Hematopoietic multipotent progenitor cell treated with erythropoietin and hydrocortisone succinate and interleukin-3 and kit ligand, for 6 days (in vitro differentiated cells): ENCODE results near the gene MAPKBP1.

Experiments
- DNase-seq: peaks from one replicate; pipeline ENCODE4 v3.0.0-alpha.2; 2015

MAPKBP1 gene

DNA sequence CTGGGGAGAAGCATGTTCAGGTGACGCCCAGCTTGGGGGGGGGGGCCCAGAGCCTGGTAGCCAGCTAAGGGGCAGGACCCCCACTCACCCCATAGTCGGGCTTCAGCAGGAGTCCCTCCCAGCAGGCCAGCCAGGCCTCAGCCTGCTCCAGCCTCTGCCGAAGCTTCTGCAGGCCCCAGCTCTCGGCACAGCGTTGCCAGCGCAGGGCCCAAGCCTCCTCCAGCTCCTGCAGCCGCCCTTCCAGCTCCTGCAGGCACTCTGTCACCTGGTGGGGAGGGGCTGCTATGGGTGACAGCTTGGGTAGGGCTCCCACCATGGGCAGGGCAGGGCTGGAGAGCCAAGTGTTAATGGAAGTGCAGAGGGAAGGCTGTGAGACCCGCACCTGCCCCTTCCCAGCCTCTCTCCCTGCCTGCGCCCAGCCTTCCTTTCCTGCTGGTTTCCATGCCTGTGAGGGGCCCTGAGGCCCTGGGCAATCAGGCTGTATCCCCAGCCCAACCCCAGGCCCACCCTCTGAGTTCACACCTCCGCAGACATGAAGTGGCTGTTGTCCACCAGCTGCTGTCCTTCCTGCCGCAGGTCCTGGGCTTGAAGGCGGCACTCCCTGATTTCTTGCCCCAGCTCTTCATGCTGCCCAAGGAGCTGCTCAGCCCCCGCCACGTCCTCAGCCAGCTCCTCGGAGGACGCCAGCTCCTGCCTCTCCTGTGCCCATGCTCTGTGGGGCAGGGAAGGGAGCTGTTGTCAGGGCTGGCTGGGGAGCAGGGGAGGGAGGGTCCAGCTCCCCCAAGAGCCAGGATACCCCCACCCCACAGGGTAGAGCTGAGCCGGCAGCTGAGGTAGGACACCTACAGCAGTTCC, 78.7 kb downstream of the MAPKBP1 start:
- DNase-seq, result no peak

DNA sequence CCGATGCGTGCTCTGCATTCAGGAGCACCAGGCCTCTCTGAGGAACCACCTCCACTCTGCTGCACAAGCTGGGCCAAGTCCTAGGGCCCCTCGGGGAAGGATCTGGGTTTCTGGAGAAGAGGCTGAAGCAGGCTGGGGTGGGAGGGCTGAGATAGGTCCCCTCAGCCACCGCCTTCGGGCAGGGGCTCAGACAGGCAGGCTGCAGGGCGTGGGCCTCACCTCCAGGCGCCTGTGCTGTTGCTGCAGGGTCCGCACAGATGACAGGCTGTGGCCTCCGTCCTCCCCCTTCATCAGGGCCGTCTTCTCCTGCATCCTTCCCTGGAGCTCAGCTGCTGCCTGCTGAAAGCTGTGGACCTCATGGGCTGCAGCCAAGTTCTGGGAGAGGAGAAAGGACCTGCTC, 79.5 kb downstream of the MAPKBP1 start:
- no peak for DNase-seq

DNA sequence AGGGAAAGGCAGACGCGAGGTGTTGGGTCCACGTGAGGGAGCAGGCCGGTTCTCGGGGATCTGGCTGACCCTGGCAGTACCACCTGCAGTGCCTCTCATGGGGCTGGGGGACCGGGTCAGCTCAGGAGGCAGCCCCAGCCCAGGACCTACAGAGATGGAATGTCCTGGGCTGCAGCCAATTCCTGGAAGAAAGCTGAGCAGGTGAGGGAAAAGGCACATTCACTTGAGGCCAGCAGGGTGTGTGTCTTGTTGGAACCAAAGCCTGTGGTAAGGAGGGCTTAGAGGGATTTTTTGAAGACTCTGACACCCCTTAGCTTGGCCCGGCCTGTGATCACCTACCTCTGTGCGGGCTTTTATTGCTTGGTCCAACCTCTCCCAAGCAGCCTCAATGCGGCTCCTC, 80.2 kb downstream of the MAPKBP1 start:
- DNase-seq, result no peak

DNA sequence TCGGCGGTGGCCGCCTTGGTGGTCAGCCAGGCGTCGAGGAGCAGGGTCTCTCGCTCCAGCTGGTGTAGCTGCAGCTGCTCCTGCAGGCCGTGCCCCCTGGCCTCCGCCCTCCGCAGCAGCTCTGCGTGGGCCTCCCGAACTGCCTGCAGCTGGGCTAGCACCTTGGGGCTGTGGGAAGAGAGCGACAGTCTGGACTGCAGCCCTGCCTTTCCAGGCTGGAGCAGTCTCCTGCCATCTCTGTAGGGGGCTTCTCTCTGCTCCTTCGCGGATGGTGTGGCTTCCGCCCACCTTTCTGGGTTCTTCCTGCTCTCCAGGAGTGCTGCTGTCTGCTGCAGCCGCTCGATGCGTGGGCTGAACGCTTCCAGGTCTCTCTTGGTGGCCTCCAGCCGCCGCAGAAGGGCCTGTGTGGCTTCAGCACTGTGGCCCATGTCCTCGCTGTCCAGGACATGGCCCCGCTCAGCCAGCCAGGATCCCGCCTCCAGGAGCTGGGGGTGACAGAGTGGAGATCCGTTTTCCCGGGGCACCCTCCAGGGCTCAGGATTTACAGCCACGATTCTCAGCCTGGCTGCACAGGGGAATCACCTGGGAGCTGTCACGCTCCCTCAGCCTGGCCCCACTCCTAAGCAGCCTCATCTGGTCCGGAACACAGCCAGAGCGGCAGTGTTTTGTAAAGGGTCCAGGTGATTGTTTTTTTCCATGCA, 81.1 kb downstream of the MAPKBP1 start:
- no peak for DNase-seq

DNA sequence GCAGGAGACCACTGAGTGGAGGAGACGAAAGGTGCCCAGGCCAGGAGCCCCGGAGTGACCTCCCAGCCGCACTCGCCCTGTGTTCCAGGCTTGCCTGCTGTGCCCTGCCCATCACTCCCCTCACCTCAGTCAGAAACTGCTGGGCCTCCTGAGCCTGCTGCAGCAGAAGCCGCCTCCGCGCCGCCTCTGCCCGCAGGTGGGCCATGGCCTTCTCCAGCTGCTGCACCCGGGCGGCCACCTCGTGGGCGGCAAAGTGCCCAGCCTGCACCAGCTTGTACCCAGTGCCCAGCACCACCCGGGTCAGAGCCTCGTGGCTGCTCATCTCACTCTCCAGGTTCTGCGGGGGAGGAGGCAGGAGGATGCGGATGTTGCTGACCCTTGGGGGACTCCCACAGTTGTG, 82.0 kb downstream of the MAPKBP1 start:
- no peak for DNase-seq

DNA sequence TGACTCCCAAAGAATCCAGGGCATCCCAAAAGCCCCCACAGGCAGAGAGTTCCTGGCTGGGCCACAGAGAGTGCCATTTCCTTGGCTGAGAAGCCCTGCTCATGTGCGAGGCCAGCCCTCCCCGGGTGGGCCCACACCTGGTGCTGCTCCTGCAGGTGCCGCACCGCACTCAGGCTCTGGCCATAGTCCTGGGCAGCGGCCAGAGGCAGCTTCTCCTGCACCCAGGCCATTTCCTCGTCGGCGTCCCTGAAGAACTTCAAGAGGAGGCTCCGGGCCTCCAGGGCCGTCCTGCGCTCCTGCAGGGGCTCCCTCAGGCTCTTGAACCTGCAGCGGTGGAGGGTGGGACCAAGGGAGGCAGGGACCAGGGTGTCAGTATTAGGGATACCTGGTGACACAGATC, 82.4 kb downstream of the MAPKBP1 start:
- no peak for DNase-seq

DNA sequence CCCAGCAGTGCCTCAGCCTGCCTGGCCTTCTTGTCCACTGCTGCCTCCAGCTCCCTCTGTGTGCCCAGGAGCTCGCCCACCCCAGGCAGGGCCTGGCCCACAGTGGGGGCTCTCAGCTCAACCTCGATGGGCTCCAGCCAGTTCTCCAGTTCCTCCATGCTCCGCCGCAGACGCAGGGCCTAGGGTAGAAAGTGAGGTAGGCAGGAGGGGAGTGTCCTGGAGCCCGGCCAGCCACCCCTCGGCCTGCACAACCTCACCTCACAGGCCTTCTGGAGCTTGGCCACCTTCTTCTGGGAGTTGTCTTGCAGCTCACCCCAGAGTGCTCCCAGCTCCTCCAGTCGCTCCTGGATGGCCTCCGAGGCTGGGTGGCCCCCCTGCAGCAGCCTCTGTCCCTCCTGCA, 83.0 kb downstream of the MAPKBP1 start:
- no peak for DNase-seq

DNA sequence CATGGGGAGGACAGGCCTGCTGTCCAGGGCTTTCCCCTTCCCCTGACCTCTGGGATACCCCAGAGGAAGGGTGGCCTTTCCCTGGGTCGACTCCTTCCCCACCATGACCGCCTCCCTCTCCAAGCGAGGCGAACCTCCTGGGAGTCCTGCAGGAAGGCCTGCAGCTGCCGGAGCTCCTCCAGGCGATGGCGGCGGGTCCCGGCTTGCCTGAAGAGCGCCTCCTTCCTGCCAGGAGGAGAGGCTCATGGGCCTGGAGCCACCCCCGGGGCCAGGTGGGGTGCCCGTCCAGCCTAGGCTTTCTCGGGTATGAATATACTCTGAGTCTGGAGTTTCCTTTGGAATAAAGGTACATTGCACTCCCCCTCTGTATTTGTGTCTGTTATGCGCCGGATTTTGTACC, 84.5 kb downstream of the MAPKBP1 start:
- no peak for DNase-seq

DNA sequence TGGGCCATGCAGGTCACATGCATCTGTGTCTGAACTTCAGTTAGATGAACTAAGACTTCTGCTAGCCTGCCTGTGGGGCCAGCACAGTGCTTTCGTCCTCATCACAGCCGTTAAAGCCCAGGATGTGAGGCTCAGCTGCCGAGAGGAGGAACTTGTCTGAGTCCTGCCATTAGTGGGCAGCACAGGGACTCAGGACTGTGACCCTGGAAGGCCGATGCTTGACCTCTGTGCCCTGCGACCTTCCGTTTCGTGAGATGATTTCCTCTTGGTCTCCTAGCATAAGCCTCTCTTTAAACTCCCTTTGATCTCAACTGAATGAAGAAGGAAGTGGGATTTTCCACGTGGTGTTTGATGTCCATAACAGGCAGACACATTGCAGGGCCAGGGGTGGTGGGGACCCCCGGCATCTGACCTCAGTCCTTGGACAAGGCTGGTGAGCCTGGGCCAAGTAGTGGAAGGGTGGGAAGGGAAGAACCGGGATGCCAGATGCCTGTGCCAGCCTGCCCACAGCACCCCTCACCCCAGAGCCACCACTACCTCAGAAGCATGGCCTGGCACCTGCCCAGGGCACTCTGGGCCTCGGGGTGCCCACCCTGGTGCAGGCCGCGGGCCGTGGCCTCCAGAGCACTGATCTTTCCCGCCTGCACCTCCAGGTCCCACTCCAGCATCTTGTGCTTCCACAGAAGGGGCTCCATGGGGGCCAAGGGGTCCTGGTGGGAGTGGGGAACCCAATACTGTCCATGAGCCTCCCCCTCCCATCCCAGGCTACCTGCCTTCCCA, 86.0 kb downstream of the MAPKBP1 start:
- peak; percentile 21 for DNase-seq

DNA sequence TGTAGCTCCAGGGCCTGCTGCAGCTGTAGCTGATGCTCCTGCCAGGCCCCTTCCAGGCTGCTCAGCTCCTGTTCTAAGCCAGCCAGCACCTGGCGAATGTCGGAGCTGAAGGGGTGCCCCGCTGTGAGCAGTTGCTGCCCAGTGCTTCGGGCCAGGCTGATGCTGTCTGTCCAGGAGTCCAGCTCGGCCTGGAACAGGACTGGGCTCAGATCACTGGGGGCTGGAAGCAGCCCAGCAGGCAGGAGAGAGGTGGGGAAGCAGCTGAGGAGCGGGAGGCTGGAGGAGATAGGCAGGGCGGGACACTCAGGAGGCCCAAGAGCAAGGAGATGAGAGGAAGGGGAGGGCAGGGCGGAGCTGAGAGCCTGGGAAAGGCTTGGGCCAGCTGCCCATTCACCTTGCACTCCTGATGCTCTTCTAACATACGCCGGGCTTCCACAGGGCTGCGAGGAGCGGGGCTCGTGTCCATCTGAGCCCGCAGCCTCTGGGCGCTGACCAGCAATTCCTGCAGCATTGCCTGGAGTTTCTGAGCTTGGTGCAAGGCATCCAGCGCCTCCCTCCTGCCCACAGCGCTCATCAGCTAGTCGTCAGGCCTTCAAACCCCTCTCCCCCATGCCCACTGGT, 87.6 kb downstream of the MAPKBP1 start:
- no peak for DNase-seq

DNA sequence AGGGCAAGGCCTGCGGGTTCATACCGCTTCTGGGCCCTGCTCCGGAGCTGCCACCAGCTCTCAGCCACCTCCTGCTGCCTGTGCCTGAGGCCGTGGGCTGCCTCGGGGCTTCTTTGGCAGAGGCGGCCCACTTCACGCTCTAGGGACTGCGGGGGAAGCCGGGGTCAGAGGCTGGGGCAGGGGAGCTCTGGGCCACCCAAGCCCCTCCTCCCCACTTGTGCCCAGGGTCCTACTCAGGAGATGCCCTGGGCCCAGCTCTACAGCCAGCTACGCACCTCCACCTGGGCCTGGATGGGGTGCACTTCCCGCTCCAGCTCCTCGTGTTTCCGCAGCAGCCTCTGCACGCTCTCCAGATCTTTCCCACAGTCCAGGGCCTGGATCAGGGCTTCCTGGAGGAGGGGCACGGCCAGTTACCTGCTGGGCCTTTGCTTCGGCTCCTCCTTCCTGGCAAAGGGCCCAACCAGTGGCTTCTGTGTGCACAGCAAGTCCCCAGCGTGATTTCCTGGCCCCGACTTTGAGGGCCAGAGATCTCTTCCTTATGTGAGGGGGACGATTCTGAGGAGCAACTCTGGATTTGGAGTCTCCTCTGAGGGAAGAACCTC, 88.3 kb downstream of the MAPKBP1 start:
- no peak for DNase-seq

DNA sequence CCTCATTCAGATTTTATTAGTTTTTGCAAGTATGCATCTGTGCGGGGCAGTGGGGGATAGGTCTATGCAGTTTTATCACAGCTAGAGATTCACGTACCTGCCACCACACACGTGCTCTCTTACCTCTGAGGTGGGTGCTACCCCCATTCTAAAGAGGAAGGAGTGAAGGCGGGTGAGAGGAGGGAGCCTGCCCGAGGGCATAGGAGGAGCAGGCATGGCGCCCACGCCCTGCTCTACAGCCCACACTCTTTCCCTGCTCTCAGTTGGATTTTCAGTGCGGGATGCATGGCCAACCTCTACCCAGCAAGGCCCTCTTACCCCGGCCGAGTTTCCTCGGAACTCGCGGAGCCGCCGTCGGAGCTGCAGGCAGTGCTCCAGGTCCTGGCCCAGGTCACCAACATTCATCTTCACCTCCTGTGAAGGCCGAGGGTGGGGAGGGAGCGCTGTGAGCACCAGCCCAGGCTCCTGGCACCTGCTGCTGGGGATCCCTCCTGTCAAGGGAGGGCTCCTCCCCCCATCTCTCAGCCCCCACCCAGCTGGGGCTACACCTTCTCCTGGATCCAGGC, 91.3 kb downstream of the MAPKBP1 start:
- no peak for DNase-seq

DNA sequence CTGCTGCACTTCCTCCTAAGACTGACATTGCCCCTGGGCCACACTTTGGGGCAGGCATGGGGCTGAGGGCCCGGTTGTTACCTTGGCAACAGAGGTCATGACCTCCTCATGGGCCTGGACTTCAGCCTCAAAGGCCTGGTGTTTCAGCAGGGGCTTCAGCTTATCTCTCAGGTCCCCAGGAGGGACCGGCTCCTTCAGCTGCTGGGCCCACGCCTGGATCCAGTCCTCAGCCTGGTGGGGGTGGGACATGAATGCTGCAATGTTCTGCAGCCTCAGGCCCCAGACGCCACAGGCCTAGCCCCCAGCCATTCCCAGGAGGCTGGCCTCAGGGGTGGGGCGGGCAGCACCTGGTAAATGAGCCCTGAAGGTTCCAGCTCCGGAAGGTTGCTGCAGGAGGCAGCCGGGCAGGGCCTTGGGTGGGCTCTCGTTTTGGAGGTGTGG, 92.0 kb downstream of the MAPKBP1 start:
- DNase-seq, result no peak

DNA sequence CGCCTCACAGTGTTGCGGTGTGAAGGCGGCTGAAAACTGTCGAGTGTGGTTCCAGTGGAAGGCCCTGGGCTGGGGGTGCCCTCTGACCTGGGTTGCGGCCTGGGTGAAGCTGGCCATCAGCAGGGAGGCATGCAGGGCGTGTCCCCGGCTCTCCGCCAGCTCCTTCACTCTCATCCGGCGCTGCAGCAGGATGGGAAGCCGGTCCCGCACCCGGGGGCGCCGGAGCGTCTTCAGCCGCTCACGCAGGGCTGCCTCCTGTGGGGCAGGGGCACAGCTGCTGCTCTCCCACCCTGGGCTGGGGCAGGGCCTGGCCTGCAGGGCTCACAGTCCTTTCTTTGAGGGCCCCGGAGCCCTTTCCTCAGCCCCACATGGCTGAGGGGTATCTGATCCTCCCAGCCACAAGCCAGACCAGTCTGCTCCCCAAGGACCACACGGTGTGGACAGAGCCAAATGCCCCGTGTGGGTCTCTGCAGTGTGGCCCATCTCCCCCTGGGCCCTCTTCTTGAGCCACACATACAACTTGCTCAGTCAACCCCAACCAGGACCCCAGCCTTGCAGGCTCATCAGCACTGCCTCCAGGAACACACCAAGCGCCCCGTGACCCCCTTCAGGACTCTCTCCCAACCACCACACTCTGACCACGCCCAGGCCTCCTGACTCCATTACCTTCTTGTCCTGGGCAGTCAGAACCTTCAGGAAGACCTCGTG, 92.7 kb downstream of the MAPKBP1 start:
- no peak for DNase-seq

DNA sequence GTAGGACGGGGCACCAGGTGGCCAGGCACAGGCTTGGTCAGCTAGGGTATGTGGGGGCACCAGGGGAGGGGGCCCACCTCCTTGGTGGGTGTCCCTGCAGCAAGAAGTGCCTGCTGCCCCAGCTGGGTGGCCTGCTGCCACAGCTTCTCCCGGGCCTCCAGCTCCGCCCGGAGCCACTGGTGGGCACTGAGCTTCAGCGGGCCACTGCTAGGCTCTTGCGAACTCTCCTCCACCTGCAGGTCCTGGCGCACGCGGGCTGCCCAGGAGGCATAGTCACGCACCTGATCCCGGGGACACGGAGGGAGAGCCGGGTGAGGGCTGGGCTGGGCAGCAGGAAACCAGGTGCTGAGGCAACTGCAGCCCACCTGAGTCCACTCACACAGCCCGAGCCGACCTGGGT, 94.0 kb downstream of the MAPKBP1 start:
- no peak for DNase-seq

DNA sequence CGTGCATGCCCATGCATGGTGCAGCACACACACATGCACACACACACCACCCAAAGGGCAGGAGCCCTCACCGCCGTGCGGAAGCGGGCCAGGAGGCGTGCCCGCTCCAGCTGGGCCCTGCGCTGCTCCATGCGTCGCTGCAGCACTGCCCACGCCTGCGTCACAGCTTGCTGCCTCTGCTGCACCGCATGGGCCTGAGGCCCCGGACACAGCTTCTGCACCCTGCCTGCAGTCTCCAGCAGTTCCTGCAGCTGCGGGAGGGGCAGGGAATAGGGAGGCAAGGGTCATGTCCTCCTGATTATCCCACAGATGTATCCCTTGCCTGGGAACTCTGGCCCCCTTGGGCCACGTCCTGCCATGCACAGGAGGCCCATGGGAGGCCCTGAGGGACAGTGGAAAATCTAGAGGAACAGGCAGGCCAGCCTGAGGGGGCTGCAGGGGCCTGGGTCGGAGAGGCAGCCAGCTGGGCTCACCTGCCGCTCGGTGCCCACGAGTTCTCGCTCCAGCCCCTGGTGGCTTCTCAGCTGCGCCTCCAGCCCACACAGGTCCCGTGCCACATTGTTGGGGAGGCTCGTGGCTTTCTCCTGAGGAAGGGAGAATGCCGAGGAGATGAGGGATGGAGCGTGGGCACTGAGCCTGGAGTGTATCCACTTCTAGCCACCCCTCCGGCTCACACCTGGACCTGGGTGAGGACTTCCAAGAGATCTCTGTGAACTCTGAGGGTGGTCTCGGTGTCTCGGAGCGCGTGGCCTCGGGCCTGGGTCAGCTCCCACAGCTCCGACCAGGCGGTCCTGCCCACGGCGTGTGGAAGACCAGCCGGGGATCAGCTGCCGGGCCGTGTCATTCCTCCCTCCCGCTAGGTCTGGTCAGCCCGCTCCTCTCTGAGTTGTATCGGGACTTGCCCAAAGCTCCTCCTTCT, 95.7 kb downstream of the MAPKBP1 start:
- no peak for DNase-seq

DNA sequence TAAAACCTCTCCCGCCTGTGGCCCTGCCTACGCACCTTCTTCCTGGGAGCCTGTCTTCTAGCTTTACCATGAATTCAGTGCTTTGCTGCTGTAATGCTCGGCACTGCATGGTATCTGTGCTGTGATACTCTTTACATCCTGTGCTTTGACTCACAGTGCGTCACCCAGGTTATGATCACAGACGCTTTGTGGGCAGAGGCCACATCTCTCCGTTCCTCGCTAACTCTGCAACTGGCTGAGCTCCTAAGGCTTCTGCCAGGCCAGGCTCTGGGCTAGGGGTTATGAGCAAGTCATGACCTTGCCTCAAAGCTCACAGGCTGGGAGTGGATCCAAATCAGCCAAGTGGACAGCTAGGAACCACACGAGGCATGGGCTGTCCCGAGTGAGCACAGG, 96.4 kb downstream of the MAPKBP1 start:
- DNase-seq, result no peak

DNA sequence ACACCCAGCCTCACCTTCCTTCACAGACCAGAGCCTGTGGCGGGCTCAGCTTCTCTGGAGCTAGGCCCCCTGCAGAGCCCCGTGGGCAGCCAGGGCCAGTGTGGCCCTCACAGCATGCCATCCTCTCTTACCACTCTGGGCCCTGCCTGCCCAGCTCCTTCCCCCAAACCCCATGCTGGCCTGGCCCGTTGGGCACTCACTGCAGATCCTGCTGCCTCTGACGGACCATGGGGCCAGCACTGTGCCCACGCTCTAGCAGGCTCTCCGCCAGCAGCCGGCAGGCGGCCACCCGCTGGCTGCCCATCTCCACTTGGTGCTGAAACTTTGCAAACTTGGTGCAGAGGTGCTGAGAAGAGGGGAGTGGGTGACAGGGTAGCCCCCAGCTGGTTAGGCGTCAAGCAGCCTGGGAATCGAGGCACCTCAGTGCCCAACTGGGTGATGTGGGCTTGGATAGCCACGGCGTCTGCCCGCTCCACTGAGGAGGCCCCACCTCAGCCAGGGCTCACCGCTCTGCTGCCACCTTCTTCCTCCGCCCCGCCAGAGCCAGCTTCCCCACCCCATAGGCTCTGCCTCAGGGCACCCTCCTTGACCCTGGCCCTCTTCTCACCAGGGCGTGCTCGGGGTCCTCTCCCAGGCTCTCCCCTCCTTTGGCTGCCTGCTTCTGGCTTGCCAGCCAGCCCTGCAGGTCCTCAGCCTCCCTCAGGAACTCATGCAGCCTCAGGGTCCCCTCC, 97.1 kb downstream of the MAPKBP1 start:
- DNase-seq, result no peak

DNA sequence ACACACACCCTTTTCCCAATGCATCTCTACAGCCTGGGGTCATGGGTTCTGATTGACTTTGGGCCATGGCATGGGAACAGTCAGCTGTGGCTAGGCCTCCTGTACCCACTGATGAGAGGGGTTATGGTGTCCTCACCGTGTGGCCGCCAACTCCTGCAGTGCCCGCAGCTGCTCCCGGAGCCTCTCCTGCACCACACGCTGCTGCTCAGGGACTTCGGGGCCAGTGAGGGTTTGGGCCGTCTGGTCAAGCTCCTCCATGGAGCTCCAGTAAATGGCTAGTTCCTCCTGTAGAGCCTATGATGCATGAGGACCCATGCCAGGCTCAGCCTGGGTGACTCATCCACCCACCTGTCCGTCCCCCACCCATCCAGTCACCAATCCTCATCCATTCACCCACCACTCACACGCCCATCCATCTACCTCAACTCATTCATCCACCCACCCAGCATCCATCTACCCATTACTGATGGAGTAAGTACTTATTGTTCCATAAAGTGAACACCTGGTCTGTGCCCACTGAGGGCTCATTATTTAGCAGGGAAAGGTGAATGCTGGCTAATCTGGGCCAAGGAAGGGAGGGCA, 98.0 kb downstream of the MAPKBP1 start:
- DNase-seq, result no peak

DNA sequence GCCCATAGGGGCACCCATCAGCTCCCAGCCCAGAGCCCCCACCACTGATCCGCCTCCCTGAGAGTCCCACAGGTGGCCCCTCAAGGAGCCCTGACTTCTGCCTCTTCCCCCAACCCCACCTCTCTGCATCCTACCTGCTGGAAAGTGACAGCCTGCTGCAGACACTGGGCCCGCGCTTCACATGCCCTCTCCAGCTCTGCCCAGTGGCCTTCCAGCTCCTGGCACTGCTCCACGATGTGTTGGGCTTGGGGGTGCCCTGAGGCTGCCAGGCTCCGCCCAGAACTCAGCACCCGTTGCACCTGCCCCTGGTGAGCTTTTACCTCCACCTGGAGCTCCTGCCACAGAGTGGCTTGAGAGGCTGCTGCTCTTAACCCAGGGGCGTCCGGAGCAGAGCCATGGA, 99.4 kb downstream of the MAPKBP1 start:
- DNase-seq, result no peak
